IPS-NIHi7 (cell line): ENCODE results near the gene GPR63.
A peak's percentile ranks its signal among the peaks of the same experiment; 100 is the strongest.

Experiments used
- DNase-seq: peaks from one replicate; pipeline ENCODE4 v3.0.0; 2012; ENCODE audit warnings: mixed read lengths; ENCODE audit errors: extremely low spot score

Gene GPR63

GRCh38 chr6:96821034-96821433 lies 16.2 kb downstream of the GPR63 start:
- DNase-seq: no peak

- peak; percentile 37 for DNase-seq
Measured at GRCh38 chr6:96816301-96816817, 20.9 kb downstream of the GPR63 start.

- no peak for DNase-seq
Measured at GRCh38 chr6:96814625-96815024, 22.7 kb downstream of the GPR63 start.

- DNase-seq: no peak
Measured at GRCh38 chr6:96812077-96812703, 25.1 kb downstream of the GPR63 start.

- no peak for DNase-seq
Measured at GRCh38 chr6:96811670-96812069, 25.6 kb downstream of the GPR63 start.

GRCh38 chr6:96811136-96811535 lies 26.1 kb downstream of the GPR63 start:
- DNase-seq: no peak

GRCh38 chr6:96809119-96809518 lies 28.2 kb downstream of the GPR63 start:
- DNase-seq: no peak

- DNase-seq: no peak
Measured at GRCh38 chr6:96803106-96803481, 34.2 kb downstream of the GPR63 start.

- DNase-seq: no peak
Measured at GRCh38 chr6:96795481-96795880, 41.8 kb downstream of the GPR63 start.

GRCh38 chr6:96794980-96795379 lies 42.3 kb downstream of the GPR63 start:
- DNase-seq: no peak

GRCh38 chr6:96792561-96793190 lies 44.6 kb downstream of the GPR63 start:
- no peak for DNase-seq

- no peak for DNase-seq
Measured at GRCh38 chr6:96789871-96790270, 47.4 kb downstream of the GPR63 start.

- DNase-seq: no peak
Measured at GRCh38 chr6:96787846-96788580, 49.3 kb downstream of the GPR63 start.

GRCh38 chr6:96786336-96786735 lies 50.9 kb downstream of the GPR63 start:
- DNase-seq: no peak

GRCh38 chr6:96784650-96785049 lies 52.6 kb downstream of the GPR63 start:
- no peak for DNase-seq

- no peak for DNase-seq
Measured at GRCh38 chr6:96783307-96783706, 54.0 kb downstream of the GPR63 start.

- DNase-seq: no peak
Measured at GRCh38 chr6:96781557-96781956, 55.7 kb downstream of the GPR63 start.

GRCh38 chr6:96777113-96777512 lies 60.2 kb downstream of the GPR63 start:
- DNase-seq: no peak

GRCh38 chr6:96775727-96776400 lies 61.4 kb downstream of the GPR63 start:
- DNase-seq: no peak

GRCh38 chr6:96766769-96767168 lies 70.5 kb downstream of the GPR63 start:
- DNase-seq: no peak

- no peak for DNase-seq
Measured at GRCh38 chr6:96762599-96762998, 74.7 kb downstream of the GPR63 start.

GRCh38 chr6:96761794-96762193 lies 75.5 kb downstream of the GPR63 start:
- no peak for DNase-seq
